ENCODE results near the gene CD2BP2. TPM values are rescaled to one million over a fixed set of nuclear protein-coding genes. Genes with fewer than 3 reads are reported as not detected.
A peak's percentile ranks its signal among the peaks of the same experiment; 100 is the strongest.

Gene CD2BP2
- total and polyA plus RNA-seq, 7 experiments from 2014 or later = 18.7 to 77.0 (median 40.8) TPM

- intact Hi-C loops (cut with micrococcal nuclease) = loop anchor here (1.0 to 2.0 kb wide), 6 partner anchors 14 to 53 kb away; partner anchors contain the start of genes TBC1D10B (in 1 of the 2) and ZNF771 (in 1 of the 2)
- H3K27ac Mint-ChIP-seq = peak overlapping the region; percentile 87 to 99 (median 98)
- H3K36me3 Mint-ChIP-seq = peaks cover 0 to 27% (median 4%) of the 10 kb centered on the region in 5 donors
- DNase-seq (peak in 1 of 9 donors; percentile 14), ATAC-seq (no peak)
- ChIA-PET CTCF (no interaction called here), POLR2A (interaction anchor here (0.5 to 4.9 kb wide), 7 partner anchors 15 to 290 kb away, joined by 3 to 22 read pairs (median 4); partner anchors contain the start of genes ALDOA, TBC1D10B and ZNF771)
- peaks cover 0 to 2% (median 0%) of the 10 kb centered on the region in 5 donors for H3K27me3 Mint-ChIP-seq
- Histone ChIP-seq H3K27ac (ENCODE audit: low read depth, low read length) (peak overlapping the region; percentile 92), H3K36me3 (ENCODE audit: control insufficient read depth in 2 of 3, insufficient read depth in 3 of 3, low read length in 3 of 3) (peaks cover 0 to 67% (median 22%) of the 10 kb centered on the region in 3 experiments), H3K27me3 (ENCODE audit: control insufficient read depth in 2 of 2, insufficient read depth in 2 of 2, low read length in 2 of 2) (no peaks in the 10 kb centered on the region), H3K9me3 (ENCODE audit: control insufficient read depth in 2 of 3, low read length in 3 of 3) (no peaks in the 10 kb centered on the region), H3K4me3 (ENCODE audit: low read length) (peak overlapping the region; percentile 82), H3K4me1 (ENCODE audit: control insufficient read depth in 2 of 2, insufficient read depth in 2 of 2, low read length in 2 of 2) (peaks cover 16 to 18% of the 10 kb centered on the region in 2 donors)
- H3K4me3 Mint-ChIP-seq = peak overlapping the region; percentile 90 to 100 (median 96)
- peaks cover 10 to 44% (median 27%) of the 10 kb centered on the region in 7 donors for H3K4me1 Mint-ChIP-seq
- no peaks in the 10 kb centered on the region for H3K9me3 Mint-ChIP-seq
Measured at GRCh38 chr16:30355954-30356308, 823 bp upstream of the CD2BP2 start.

GRCh38 chr16:30354423-30355143, 525 bp downstream of the CD2BP2 start:
- peak overlapping the region; percentile 95 to 99 (median 98) for H3K27ac Mint-ChIP-seq
- POLR2A ChIA-PET = interaction anchor here (0.8 to 4.9 kb wide), 11 partner anchors 10 to 288 kb away, joined by 3 to 22 read pairs (median 4); partner anchors contain the start of genes ALDOA, SEPTIN1, TBC1D10B and ZNF48
- intact Hi-C loops (cut with micrococcal nuclease) = loop anchor here (1.0 to 2.0 kb wide), 6 partner anchors 16 to 54 kb away; partner anchors contain the start of genes TBC1D10B (in 1 of the 2) and ZNF771 (in 1 of the 2)
- H3K4me3 ChIP-seq (ENCODE audit: low read length) = peak overlapping the region; percentile 82
- no peaks in the 10 kb centered on the region for H3K9me3 ChIP-seq (ENCODE audit: control insufficient read depth in 2 of 3, low read length in 3 of 3)
- DNase-seq = peak in 2 of 9 donors; percentile 6 to 11
- no peaks in the 10 kb centered on the region for H3K9me3 Mint-ChIP-seq
- H3K4me1 ChIP-seq (ENCODE audit: control insufficient read depth in 2 of 2, insufficient read depth in 2 of 2, low read length in 2 of 2) = peaks cover 16 to 18% of the 10 kb centered on the region in 2 donors
- H3K36me3 Mint-ChIP-seq = peaks cover 0 to 26% (median 4%) of the 10 kb centered on the region in 5 donors
- ATAC-seq = peak; percentile 36
- H3K4me3 Mint-ChIP-seq = peak overlapping the region; percentile 90 to 100 (median 96)
- H3K27me3 Mint-ChIP-seq = peaks cover 0 to 2% (median 0%) of the 10 kb centered on the region in 5 donors
- H3K27me3 ChIP-seq (ENCODE audit: control insufficient read depth in 2 of 2, insufficient read depth in 2 of 2, low read length in 2 of 2) = no peaks in the 10 kb centered on the region
- H3K27ac ChIP-seq (ENCODE audit: low read depth, low read length) = peak overlapping the region; percentile 92
- peaks cover 10 to 51% (median 30%) of the 10 kb centered on the region in 7 donors for H3K4me1 Mint-ChIP-seq
- H3K36me3 ChIP-seq (ENCODE audit: control insufficient read depth in 2 of 3, insufficient read depth in 3 of 3, low read length in 3 of 3) = peaks cover 0 to 70% (median 22%) of the 10 kb centered on the region in 3 experiments
- CTCF ChIA-PET = interaction anchor here (1.1 to 1.3 kb wide), 2 partner anchors 16 to 19 kb away, joined by 3 read pairs; no protein-coding TSS in a partner anchor

- Histone ChIP-seq H3K4me3 (ENCODE audit: low read length) (peak overlapping the region; percentile 82), H3K9me3 (ENCODE audit: control insufficient read depth in 2 of 3, low read length in 3 of 3) (no peaks in the 10 kb centered on the region), H3K27ac (ENCODE audit: low read depth, low read length) (peak overlapping the region; percentile 92), H3K36me3 (ENCODE audit: control insufficient read depth in 2 of 3, insufficient read depth in 3 of 3, low read length in 3 of 3) (peaks cover 0 to 60% (median 22%) of the 10 kb centered on the region in 3 experiments), H3K4me1 (ENCODE audit: control insufficient read depth in 2 of 2, insufficient read depth in 2 of 2, low read length in 2 of 2) (peaks cover 16 to 18% of the 10 kb centered on the region in 2 donors), H3K27me3 (ENCODE audit: control insufficient read depth in 2 of 2, insufficient read depth in 2 of 2, low read length in 2 of 2) (no peaks in the 10 kb centered on the region)
- DNase-seq = peak in 1 of 9 donors; percentile 13
- no peaks in the 10 kb centered on the region for H3K9me3 Mint-ChIP-seq
- peaks cover 10 to 52% (median 33%) of the 10 kb centered on the region in 7 donors for H3K4me1 Mint-ChIP-seq
- H3K4me3 Mint-ChIP-seq = peak overlapping the region; percentile 90 to 100 (median 96)
- POLR2A ChIA-PET = interaction anchor here (1.1 to 4.9 kb wide), 5 partner anchors 18 to 287 kb away, joined by 3 to 22 read pairs (median 6); partner anchors contain the start of genes ALDOA, SEPTIN1 and TBC1D10B
- peaks cover 0 to 24% (median 4%) of the 10 kb centered on the region in 5 donors for H3K36me3 Mint-ChIP-seq
- no peak for ATAC-seq
- intact Hi-C loops (cut with micrococcal nuclease) = loop anchor here in 1 of 2 donors (2.0 kb wide), 2 partner anchors 25 to 55 kb away; no protein-coding TSS in a partner anchor
- peaks cover 0 to 2% (median 0%) of the 10 kb centered on the region in 5 donors for H3K27me3 Mint-ChIP-seq
- peak overlapping the region in 5 of 9 donors; percentile 23 to 99 (median 98) for H3K27ac Mint-ChIP-seq
- CTCF ChIA-PET = interaction anchor here (1.1 to 1.3 kb wide), 3 partner anchors 17 to 56 kb away, joined by 3 to 5 read pairs (median 3); no protein-coding TSS in a partner anchor
Measured at GRCh38 chr16:30353438-30354129, 1.5 kb downstream of the CD2BP2 start.

GRCh38 chr16:30352488-30353401, 2.4 kb downstream of the CD2BP2 start:
- H3K27ac Mint-ChIP-seq = peak overlapping the region in 4 of 9 donors; percentile 16 to 47 (median 38)
- H3K4me1 Mint-ChIP-seq = peaks cover 10 to 52% (median 33%) of the 10 kb centered on the region in 7 donors
- peaks cover 0 to 2% (median 0%) of the 10 kb centered on the region in 5 donors for H3K27me3 Mint-ChIP-seq
- H3K36me3 Mint-ChIP-seq = peaks cover 0 to 24% (median 4%) of the 10 kb centered on the region in 5 donors
- H3K27ac ChIP-seq (ENCODE audit: low read depth, low read length) = no peak overlapping the region
- peaks cover 16 to 18% of the 10 kb centered on the region in 2 donors for H3K4me1 ChIP-seq (ENCODE audit: control insufficient read depth in 2 of 2, insufficient read depth in 2 of 2, low read length in 2 of 2)
- no peaks in the 10 kb centered on the region for H3K27me3 ChIP-seq (ENCODE audit: control insufficient read depth in 2 of 2, insufficient read depth in 2 of 2, low read length in 2 of 2)
- CTCF ChIA-PET = interaction anchor here (1.1 kb wide), 1 partner anchor 57 kb away, joined by 5 read pairs; no protein-coding TSS in a partner anchor
- peak in 1 of 9 donors; percentile 6 for DNase-seq
- H3K4me3 ChIP-seq (ENCODE audit: low read length) = no peak overlapping the region
- H3K9me3 ChIP-seq (ENCODE audit: control insufficient read depth in 2 of 3, low read length in 3 of 3) = no peaks in the 10 kb centered on the region
- no peaks in the 10 kb centered on the region for H3K9me3 Mint-ChIP-seq
- peak overlapping the region in 9 of 10 donors; percentile 11 to 68 (median 41) for H3K4me3 Mint-ChIP-seq
- POLR2A ChIA-PET = interaction anchor here (1.3 to 4.9 kb wide), 2 partner anchors 18 to 30 kb away, joined by 3 to 22 read pairs; partner anchors contain the start of genes SEPTIN1 and TBC1D10B
- intact Hi-C loops (cut with micrococcal nuclease) = no loop called here
- peaks cover 0 to 52% (median 22%) of the 10 kb centered on the region in 3 experiments for H3K36me3 ChIP-seq (ENCODE audit: control insufficient read depth in 2 of 3, insufficient read depth in 3 of 3, low read length in 3 of 3)
- no peak for ATAC-seq

GRCh38 chr16:30351586-30352419, 3.3 kb downstream of the CD2BP2 start:
- peak in 1 of 9 donors; percentile 5 for DNase-seq
- intact Hi-C loops (cut with micrococcal nuclease) = no loop called here
- H3K27ac Mint-ChIP-seq = peak overlapping the region in 5 of 9 donors; percentile 27 to 87 (median 39)

More at GRCh38 chr16:30351586-30352419, 3.3 kb downstream of the CD2BP2 start:
- CTCF ChIA-PET = no interaction called here
- Histone ChIP-seq H3K4me3 (ENCODE audit: low read length) (no peak overlapping the region), H3K36me3 (ENCODE audit: control insufficient read depth in 2 of 3, insufficient read depth in 3 of 3, low read length in 3 of 3) (peaks cover 0 to 44% (median 22%) of the 10 kb centered on the region in 3 experiments), H3K4me1 (ENCODE audit: control insufficient read depth in 2 of 2, insufficient read depth in 2 of 2, low read length in 2 of 2) (peaks cover 16 to 18% of the 10 kb centered on the region in 2 donors), H3K27me3 (ENCODE audit: control insufficient read depth in 2 of 2, insufficient read depth in 2 of 2, low read length in 2 of 2) (no peaks in the 10 kb centered on the region), H3K9me3 (ENCODE audit: control insufficient read depth in 2 of 3, low read length in 3 of 3) (no peaks in the 10 kb centered on the region), H3K27ac (ENCODE audit: low read depth, low read length) (no peak overlapping the region)
- peaks cover 5 to 46% (median 31%) of the 10 kb centered on the region in 7 donors for H3K4me1 Mint-ChIP-seq
- peaks cover 0 to 18% (median 4%) of the 10 kb centered on the region in 5 donors for H3K36me3 Mint-ChIP-seq
- no peak for ATAC-seq
- POLR2A ChIA-PET = interaction anchor here (1.3 kb wide), 1 partner anchor 16 kb away, joined by 7 read pairs; no protein-coding TSS in a partner anchor
- H3K4me3 Mint-ChIP-seq = peak overlapping the region in 5 of 10 donors; percentile 7 to 68 (median 33)
- no peaks in the 10 kb centered on the region for H3K9me3 Mint-ChIP-seq
- peaks cover 0 to 2% (median 0%) of the 10 kb centered on the region in 5 donors for H3K27me3 Mint-ChIP-seq

Data from naive thymus-derived CD4-positive, alpha-beta T cell (primary cell).